Ovary (tissue), 3 donors: ENCODE results near the gene CCDC148.

Experiments
- POLR2A ChIP-seq: fragments of 450-650 bp; IDR thresholded peaks from one replicate; pipeline ENCODE4 v1.6.1; 2017; ENCODE audit warnings: antibody characterized with exemption, mild to moderate bottlenecking, moderate library complexity
- TF ChIP-seq, protein P1 (sequence below), 3 donors: fragments of 450-650 bp in 2 of 3; fragments of 200-600 bp in 1 of 3; IDR thresholded peaks; one replicate each; pipeline versions ENCODE4 v1.5.1 to v1.8.0; 2016 to 2022; ENCODE audit warnings: antibody characterized with exemption in 3 of 3, mild to moderate bottlenecking in 1 of 3
- donor health status: DM: no; HTN: no; CAD: no.

DNA sequence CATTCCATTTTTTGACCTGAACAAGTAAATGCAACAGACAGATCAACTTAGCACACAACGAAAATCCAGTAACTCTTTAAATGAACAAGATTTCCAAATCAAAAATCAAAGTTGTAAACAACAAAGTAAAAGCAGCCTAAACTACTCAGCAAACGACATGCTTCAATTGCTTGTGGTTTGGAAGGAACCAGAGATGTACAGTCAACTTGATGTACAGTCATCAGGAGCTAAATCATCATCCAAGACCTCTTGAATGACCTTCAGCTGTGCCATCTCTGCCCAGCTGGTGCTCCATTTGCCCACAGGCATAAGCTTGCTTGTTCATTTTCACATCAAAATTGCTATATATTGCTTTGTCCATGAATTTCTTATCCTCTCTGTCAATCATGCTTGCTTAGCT lies 245.1 kb downstream of the CCDC148 start:
- TF ChIP-seq, protein P1, sequence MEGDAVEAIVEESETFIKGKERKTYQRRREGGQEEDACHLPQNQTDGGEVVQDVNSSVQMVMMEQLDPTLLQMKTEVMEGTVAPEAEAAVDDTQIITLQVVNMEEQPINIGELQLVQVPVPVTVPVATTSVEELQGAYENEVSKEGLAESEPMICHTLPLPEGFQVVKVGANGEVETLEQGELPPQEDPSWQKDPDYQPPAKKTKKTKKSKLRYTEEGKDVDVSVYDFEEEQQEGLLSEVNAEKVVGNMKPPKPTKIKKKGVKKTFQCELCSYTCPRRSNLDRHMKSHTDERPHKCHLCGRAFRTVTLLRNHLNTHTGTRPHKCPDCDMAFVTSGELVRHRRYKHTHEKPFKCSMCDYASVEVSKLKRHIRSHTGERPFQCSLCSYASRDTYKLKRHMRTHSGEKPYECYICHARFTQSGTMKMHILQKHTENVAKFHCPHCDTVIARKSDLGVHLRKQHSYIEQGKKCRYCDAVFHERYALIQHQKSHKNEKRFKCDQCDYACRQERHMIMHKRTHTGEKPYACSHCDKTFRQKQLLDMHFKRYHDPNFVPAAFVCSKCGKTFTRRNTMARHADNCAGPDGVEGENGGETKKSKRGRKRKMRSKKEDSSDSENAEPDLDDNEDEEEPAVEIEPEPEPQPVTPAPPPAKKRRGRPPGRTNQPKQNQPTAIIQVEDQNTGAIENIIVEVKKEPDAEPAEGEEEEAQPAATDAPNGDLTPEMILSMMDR (IDR thresholded peaks at IDR 0.05), result no peak
- no peak for TF ChIP-seq POLR2A
